ENCODE measurements around the gene TTC28. TPM values are rescaled to one million over a fixed set of nuclear protein-coding genes. Genes with fewer than 3 reads are reported as not detected.

TTC28 gene
- total and polyA plus RNA-seq, 10 of the 15 experiments (the other 5 are each of a cell fraction or from before 2014, with no cell fraction given), result 0.15 to 8.4 (median 1.4) TPM

GRCh38 chr22:28254396-28254795 lies 425.2 kb downstream of the TTC28 start:
- TF ChIP-seq CBX3 (IDR thresholded peaks at IDR 0.05; ENCODE audit: borderline replicate concordance, low read depth), result no peak
- no peak for TF ChIP-seq TCF3 (IDR thresholded peaks at IDR 0.05; ENCODE audit: borderline replicate concordance, insufficient read depth, low read depth, low read length)
- no peak for TF ChIP-seq ZNF687 (IDR thresholded peaks at IDR 0.05)
- TF ChIP-seq, protein P1, sequence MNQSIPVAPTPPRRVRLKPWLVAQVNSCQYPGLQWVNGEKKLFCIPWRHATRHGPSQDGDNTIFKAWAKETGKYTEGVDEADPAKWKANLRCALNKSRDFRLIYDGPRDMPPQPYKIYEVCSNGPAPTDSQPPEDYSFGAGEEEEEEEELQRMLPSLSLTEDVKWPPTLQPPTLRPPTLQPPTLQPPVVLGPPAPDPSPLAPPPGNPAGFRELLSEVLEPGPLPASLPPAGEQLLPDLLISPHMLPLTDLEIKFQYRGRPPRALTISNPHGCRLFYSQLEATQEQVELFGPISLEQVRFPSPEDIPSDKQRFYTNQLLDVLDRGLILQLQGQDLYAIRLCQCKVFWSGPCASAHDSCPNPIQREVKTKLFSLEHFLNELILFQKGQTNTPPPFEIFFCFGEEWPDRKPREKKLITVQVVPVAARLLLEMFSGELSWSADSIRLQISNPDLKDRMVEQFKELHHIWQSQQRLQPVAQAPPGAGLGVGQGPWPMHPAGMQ (IDR thresholded peaks at IDR 0.05; ENCODE audit: borderline replicate concordance), result no peak
- no peak for TF ChIP-seq GATAD2B (conservative IDR thresholded peaks at IDR 0.05; ENCODE audit: low read depth)
- TF ChIP-seq, protein P2, sequence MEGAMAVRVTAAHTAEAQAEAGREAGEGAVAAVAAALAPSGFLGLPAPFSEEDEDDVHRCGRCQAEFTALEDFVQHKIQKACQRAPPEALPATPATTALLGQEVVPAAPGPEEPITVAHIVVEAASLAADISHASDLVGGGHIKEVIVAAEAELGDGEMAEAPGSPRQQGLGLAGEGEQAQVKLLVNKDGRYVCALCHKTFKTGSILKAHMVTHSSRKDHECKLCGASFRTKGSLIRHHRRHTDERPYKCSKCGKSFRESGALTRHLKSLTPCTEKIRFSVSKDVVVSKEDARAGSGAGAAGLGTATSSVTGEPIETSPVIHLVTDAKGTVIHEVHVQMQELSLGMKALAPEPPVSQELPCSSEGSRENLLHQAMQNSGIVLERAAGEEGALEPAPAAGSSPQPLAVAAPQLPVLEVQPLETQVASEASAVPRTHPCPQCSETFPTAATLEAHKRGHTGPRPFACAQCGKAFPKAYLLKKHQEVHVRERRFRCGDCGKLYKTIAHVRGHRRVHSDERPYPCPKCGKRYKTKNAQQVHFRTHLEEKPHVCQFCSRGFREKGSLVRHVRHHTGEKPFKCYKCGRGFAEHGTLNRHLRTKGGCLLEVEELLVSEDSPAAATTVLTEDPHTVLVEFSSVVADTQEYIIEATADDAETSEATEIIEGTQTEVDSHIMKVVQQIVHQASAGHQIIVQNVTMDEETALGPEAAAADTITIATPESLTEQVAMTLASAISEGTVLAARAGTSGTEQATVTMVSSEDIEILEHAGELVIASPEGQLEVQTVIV (IDR thresholded peaks at IDR 0.05; ENCODE audit: borderline replicate concordance, partially characterized antibody), result no peak
- TF ChIP-seq JUND (IDR thresholded peaks at IDR 0.05; ENCODE audit: low read depth, low read length), result no peak
- no peak for TF ChIP-seq RAD21 (IDR thresholded peaks at IDR 0.05; ENCODE audit: insufficient read depth, low read depth, low read length)
- TF ChIP-seq KLF5 (IDR thresholded peaks at IDR 0.05; ENCODE audit: partially characterized antibody), result no peak
- no peak for TF ChIP-seq NFXL1 (IDR thresholded peaks at IDR 0.05; ENCODE audit: borderline replicate concordance)
- TF ChIP-seq, protein P3, sequence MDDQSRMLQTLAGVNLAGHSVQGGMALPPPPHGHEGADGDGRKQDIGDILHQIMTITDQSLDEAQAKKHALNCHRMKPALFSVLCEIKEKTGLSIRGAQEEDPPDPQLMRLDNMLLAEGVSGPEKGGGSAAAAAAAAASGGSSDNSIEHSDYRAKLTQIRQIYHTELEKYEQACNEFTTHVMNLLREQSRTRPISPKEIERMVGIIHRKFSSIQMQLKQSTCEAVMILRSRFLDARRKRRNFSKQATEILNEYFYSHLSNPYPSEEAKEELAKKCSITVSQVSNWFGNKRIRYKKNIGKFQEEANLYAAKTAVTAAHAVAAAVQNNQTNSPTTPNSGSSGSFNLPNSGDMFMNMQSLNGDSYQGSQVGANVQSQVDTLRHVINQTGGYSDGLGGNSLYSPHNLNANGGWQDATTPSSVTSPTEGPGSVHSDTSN (IDR thresholded peaks at IDR 0.05; ENCODE audit: insufficient replicate concordance, low read depth, low read length), result no peak
- no peak for TF ChIP-seq SP1 (IDR thresholded peaks at IDR 0.05; ENCODE audit: low read depth, low read length)
- TF ChIP-seq MTA3 (IDR thresholded peaks at IDR 0.05; ENCODE audit: borderline replicate concordance, low read length), result no peak
- TF ChIP-seq SPI1 (IDR thresholded peaks at IDR 0.05; ENCODE audit: borderline replicate concordance, insufficient read depth, low read depth, low read length), result no peak
- no peak for TF ChIP-seq HDAC2 (IDR thresholded peaks at IDR 0.05)
- TF ChIP-seq RFX5 (IDR thresholded peaks at IDR 0.05; ENCODE audit: low read depth, low read length), result no peak
- no peak for TF ChIP-seq BMI1 (IDR thresholded peaks at IDR 0.05; ENCODE audit: borderline replicate concordance)
- Histone ChIP-seq H3K9me3 (replicated peaks; ENCODE audit: control insufficient read depth, insufficient read depth, low read length) (no peaks in the 10 kb centered on the region), H3K9ac (ENCODE audit: control insufficient read depth, insufficient read depth, low read length) (no peak overlapping the region), H3K36me3 (ENCODE audit: control insufficient read depth in 2 of 2, insufficient read depth in 2 of 2, low read length in 1 of 2) (no peaks in the 10 kb centered on the region), H3K27ac (ENCODE audit: control insufficient read depth, insufficient read depth) (no peak overlapping the region), H2AFZ (ENCODE audit: control insufficient read depth, low read depth, low read length) (no peak overlapping the region), H3K79me2 (ENCODE audit: control insufficient read depth, insufficient read depth, low read length) (no peaks in the 10 kb centered on the region), H3K4me2 (ENCODE audit: control insufficient read depth, insufficient read depth) (no peak overlapping the region), H4K20me1 (ENCODE audit: control insufficient read depth, insufficient read depth) (no peaks in the 10 kb centered on the region), H3K4me1 (ENCODE audit: control insufficient read depth, insufficient read depth, low read length) (no peaks in the 10 kb centered on the region), H3K4me3 (no peak overlapping the region), H3K27me3 (replicated peaks in 1 of 2; ENCODE audit: control insufficient read depth in 2 of 2, insufficient read depth in 2 of 2, low read length in 1 of 2) (no peaks in the 10 kb centered on the region)
- FAIRE-seq, result no peak
- in situ Hi-C loops (cut with MboI), result no loop called here
- CTCF ChIA-PET, result no interaction called here
- no peak for ATAC-seq
- no TSS peak for BruUV-seq (replicated peaks)
- RAD21 ChIA-PET (ENCODE audit: unreplicated experiment), result no interaction called here
- WGBS (ENCODE audit: insufficient coverage, insufficient replicate concordance, low lambda C conversion rate, missing lambda C conversion rate), result 0% methylated on average over 1 of the region's 1 CpG
- intact Hi-C loops (cut with micrococcal nuclease; ENCODE audit: unreplicated experiment), result no loop called here
- POLR2A ChIA-PET, result no interaction called here
- DNase-seq (ENCODE audit: low read depth, low spot score), result no peak
- SMC1A ChIA-PET (ENCODE audit: uncharacterized antibody, unreplicated experiment), result no interaction called here

Data from GM12878 (cell line).